NCI-H2196 treated with DMSO at 0.1 percent for 48 hours (cell line): Measurements from ENCODE around the gene SGCA.
A peak's percentile ranks its signal among the peaks of the same experiment; 100 is the strongest.

Source experiments
- DNase-seq: peaks from one replicate; lab custom pipeline; 2025; ENCODE audit not compliant: unreplicated experiment; lab: John Stamatoyannopoulos, UW

SGCA gene

GRCh38 chr17:50134206-50135110 lies 31.3 kb upstream of the SGCA start:
- no peak for DNase-seq

- no peak for DNase-seq
These were observed 30.3 kb upstream of the SGCA start for GRCh38 chr17:50135316-50136095.

- DNase-seq, result no peak
These were observed 29.6 kb upstream of the SGCA start for GRCh38 chr17:50136096-50136687.

- no peak for DNase-seq
These were observed 28.8 kb upstream of the SGCA start for GRCh38 chr17:50137042-50137441.

GRCh38 chr17:50139185-50139783 lies 26.5 kb upstream of the SGCA start:
- no peak for DNase-seq

- peak; percentile 24 for DNase-seq
These were observed 25.6 kb upstream of the SGCA start for GRCh38 chr17:50139950-50140885.

- DNase-seq, result no peak
These were observed 24.6 kb upstream of the SGCA start for GRCh38 chr17:50141026-50141744.

GRCh38 chr17:50141745-50142110 lies 24.1 kb upstream of the SGCA start:
- no peak for DNase-seq

GRCh38 chr17:50143461-50144176 lies 22.2 kb upstream of the SGCA start:
- DNase-seq, result no peak

- DNase-seq, result no peak
These were observed 21.4 kb upstream of the SGCA start for GRCh38 chr17:50144355-50144754.

- DNase-seq, result no peak
These were observed 20.8 kb upstream of the SGCA start for GRCh38 chr17:50144845-50145531.

- DNase-seq, result no peak
These were observed 20.1 kb upstream of the SGCA start for GRCh38 chr17:50145532-50146229.

GRCh38 chr17:50146230-50146926 lies 19.4 kb upstream of the SGCA start:
- DNase-seq, result no peak

- no peak for DNase-seq
These were observed 18.7 kb upstream of the SGCA start for GRCh38 chr17:50146927-50147665.

- no peak for DNase-seq
These were observed 18.0 kb upstream of the SGCA start for GRCh38 chr17:50147841-50148225.

GRCh38 chr17:50148226-50149090 lies 17.3 kb upstream of the SGCA start:
- no peak for DNase-seq
